Measurements from ENCODE around the gene C5orf52. TPM values are rescaled to one million over a fixed set of nuclear protein-coding genes. Genes with fewer than 3 reads are reported as not detected.

Gene C5orf52
- total and polyA plus RNA-seq, 2 donors (not counting 3 experiments of a cell fraction or from before 2014, with no cell fraction given), result not detected

DNA sequence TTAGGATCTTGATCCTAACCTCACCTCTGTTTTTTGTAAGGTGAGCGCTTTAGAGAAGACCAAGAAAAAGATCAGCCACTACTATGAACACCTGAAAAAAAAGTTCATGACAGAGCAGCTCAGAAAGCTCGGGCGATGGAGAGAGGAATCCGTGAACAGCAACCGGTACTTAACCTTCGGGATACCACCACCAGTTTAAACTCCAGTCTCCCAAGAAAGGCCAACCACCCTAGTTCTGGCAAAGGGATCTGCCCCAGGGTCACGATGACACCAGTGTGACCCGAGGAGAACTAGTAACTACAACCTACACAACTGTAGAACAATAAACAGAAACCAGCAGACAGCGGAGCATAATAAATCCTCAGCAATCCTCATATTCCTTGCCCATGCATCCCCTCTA is 8.5 kb downstream of the C5orf52 start:
- intact Hi-C loops (cut with micrococcal nuclease), result no loop called here
- H3K9me1 ChIP-seq (replicated peaks; ENCODE audit: control insufficient read depth, extremely low read depth, insufficient read depth, low read length), result no peaks in the 10 kb centered on the region
- no peak overlapping the region for H3K27ac ChIP-seq (ENCODE audit: insufficient read depth, low read depth, low read length)
- H3K4me2 ChIP-seq (ENCODE audit: insufficient read depth, low read length), result no peak overlapping the region
- DNase-seq (ENCODE audit: low read depth, low spot score) (no peak), FAIRE-seq (no peak)
- dilution Hi-C loops (cut with MboI; ENCODE audit: extremely low pct_ligation_motif_present, low sequenced_read_pairs), result no loop called here
- H2AFZ ChIP-seq (ENCODE audit: low read depth, low read length), result no peak overlapping the region
- no peaks in the 10 kb centered on the region for H3K79me2 ChIP-seq (ENCODE audit: control insufficient read depth, insufficient read depth, low read length)
- no peaks in the 10 kb centered on the region for H4K20me1 ChIP-seq (replicated peaks; ENCODE audit: control insufficient read depth, extremely low read depth, insufficient read depth, low read length)
- BruUV-seq (replicated peaks), result no TSS peak
- no peaks in the 10 kb centered on the region for H3K4me1 ChIP-seq (ENCODE audit: control insufficient read depth, extremely low read depth, insufficient read depth, low read length)
- no peaks in the 10 kb centered on the region for H3K27me3 ChIP-seq (ENCODE audit: control insufficient read depth in 2 of 2, insufficient read depth in 2 of 2, low read length in 2 of 2)
- no peak overlapping the region for H3K4me3 ChIP-seq (replicated peaks in 1 of 3; ENCODE audit: insufficient read depth in 1 of 3, low read depth in 1 of 3, low read length in 3 of 3)
- TF ChIP-seq POLR2A (IDR thresholded peaks at IDR 0.05; ENCODE audit: low read depth, low read length), result no peak
- CTCF ChIA-PET, result no interaction called here
- no peak overlapping the region for H3K9ac ChIP-seq (replicated peaks; ENCODE audit: extremely low read depth, insufficient read depth, low read length)
- POLR2A ChIA-PET, result no interaction called here
- no peaks in the 10 kb centered on the region for H3K36me3 ChIP-seq (ENCODE audit: control insufficient read depth in 2 of 2, extremely low read depth in 1 of 2, insufficient read depth in 2 of 2, low read length in 2 of 2)
- H3K9me3 ChIP-seq (replicated peaks; ENCODE audit: control insufficient read depth, insufficient read depth, low read length), result no peaks in the 10 kb centered on the region

DNA sequence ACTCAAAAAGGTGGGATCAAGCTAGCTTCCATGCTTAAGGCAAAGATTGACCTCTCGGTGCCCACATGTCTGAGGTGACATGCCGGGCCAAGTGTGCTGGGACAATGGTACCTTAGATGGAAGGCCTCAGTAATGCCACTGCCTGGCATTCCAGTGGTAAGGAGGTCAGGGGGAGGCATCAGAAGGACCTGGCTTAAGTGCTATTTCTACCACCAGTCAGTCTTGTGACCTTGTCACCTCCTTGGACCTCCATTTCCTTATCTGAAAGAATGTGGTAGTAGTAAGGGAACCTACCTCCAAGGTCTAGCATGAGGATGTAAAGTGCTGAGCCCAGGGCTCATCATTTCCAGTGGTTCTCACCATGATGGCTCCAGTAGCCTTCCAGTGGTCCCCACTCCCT is 8.9 kb downstream of the C5orf52 start:
- ChIA-PET CTCF (interaction anchor here (1.2 kb wide), 1 partner anchor 10 kb away, joined by 3 read pairs; no protein-coding TSS in a partner anchor), POLR2A (no interaction called here)
- intact Hi-C loops (cut with micrococcal nuclease), result no loop called here

More for the DNA sequence above, 8.9 kb downstream of the C5orf52 start:
- Histone ChIP-seq H3K4me1 (ENCODE audit: control insufficient read depth, extremely low read depth, insufficient read depth, low read length) (no peaks in the 10 kb centered on the region), H4K20me1 (replicated peaks; ENCODE audit: control insufficient read depth, extremely low read depth, insufficient read depth, low read length) (no peaks in the 10 kb centered on the region), H3K36me3 (ENCODE audit: control insufficient read depth in 2 of 2, extremely low read depth in 1 of 2, insufficient read depth in 2 of 2, low read length in 2 of 2) (no peaks in the 10 kb centered on the region), H3K4me2 (ENCODE audit: insufficient read depth, low read length) (no peak overlapping the region), H3K27ac (ENCODE audit: insufficient read depth, low read depth, low read length) (no peak overlapping the region), H3K9me1 (replicated peaks; ENCODE audit: control insufficient read depth, extremely low read depth, insufficient read depth, low read length) (no peaks in the 10 kb centered on the region), H3K9ac (replicated peaks; ENCODE audit: extremely low read depth, insufficient read depth, low read length) (no peak overlapping the region), H2AFZ (ENCODE audit: low read depth, low read length) (no peak overlapping the region), H3K9me3 (replicated peaks; ENCODE audit: control insufficient read depth, insufficient read depth, low read length) (no peaks in the 10 kb centered on the region), H3K79me2 (ENCODE audit: control insufficient read depth, insufficient read depth, low read length) (no peaks in the 10 kb centered on the region), H3K27me3 (ENCODE audit: control insufficient read depth in 2 of 2, insufficient read depth in 2 of 2, low read length in 2 of 2) (no peaks in the 10 kb centered on the region), H3K4me3 (replicated peaks in 1 of 3; ENCODE audit: insufficient read depth in 1 of 3, low read depth in 1 of 3, low read length in 3 of 3) (no peak overlapping the region)
- BruUV-seq (replicated peaks), result no TSS peak
- TF ChIP-seq MAX (IDR thresholded peaks at IDR 0.05; ENCODE audit: insufficient read depth, insufficient read length) (no peak), JUN (IDR thresholded peaks at IDR 0.05; ENCODE audit: borderline replicate concordance, insufficient read depth, insufficient read length, low read depth) (no peak), GATA2 (IDR thresholded peaks at IDR 0.05; ENCODE audit: insufficient read depth, insufficient read length, low read depth, low read length) (no peak), EZH2 (IDR thresholded peaks at IDR 0.05; ENCODE audit: borderline replicate concordance, low read depth, low read length, severe bottlenecking) (no peak), POLR2A (IDR thresholded peaks at IDR 0.05; ENCODE audit: low read depth, low read length) (no peak), FOS (IDR thresholded peaks at IDR 0.05; ENCODE audit: borderline replicate concordance, insufficient read depth, low read length) (no peak), CTCF (IDR thresholded peaks at IDR 0.05; ENCODE audit: extremely low read depth in 1 of 2, insufficient read depth in 1 of 2, low read depth in 1 of 2, low read length in 2 of 2) (no peak), MYC (IDR thresholded peaks at IDR 0.05; ENCODE audit: low read depth, low read length) (no peak), POLR2AphosphoS5 (IDR thresholded peaks at IDR 0.05; ENCODE audit: insufficient read depth, low read depth, low read length) (no peak)
- dilution Hi-C loops (cut with MboI; ENCODE audit: extremely low pct_ligation_motif_present, low sequenced_read_pairs), result no loop called here
- no peak for DNase-seq (ENCODE audit: low read depth, low spot score)
- FAIRE-seq, result no peak
